Activated CD8-positive, alpha-beta T cell treated with anti-CD3 and anti-CD28 coated beads for 36 hours (primary cell): ENCODE measurements around the gene HAS3. TPM values are rescaled to one million over a fixed set of nuclear protein-coding genes. Genes with fewer than 3 reads are reported as not detected.

Source experiments
- ATAC-seq: fragments of 200-7000 bp; cut with Tn5 transposase; one replicate; pipeline ENCODE4 v1.10.0; 2021; ENCODE audit warnings: mild to moderate bottlenecking, moderate library complexity
- CTCF ChIA-PET: fragments of 350-600 bp; sonication (Branson Sonifier 250); formaldehyde crosslinking; loops from one replicate; lab custom pipeline; 2021; ENCODE audit warnings: antibody characterized with exemption; lab: Charles Lee
- POLR2A ChIA-PET: fragments of 350-600 bp; sonication (Branson Sonifier 250); formaldehyde crosslinking; loops from one replicate; lab custom pipeline; 2021; ENCODE audit warnings: antibody characterized with exemption; lab: Charles Lee
- DNase-seq: peaks from one replicate; pipeline ENCODE4 v3.0.0-alpha.2; 2020
- H3K27ac Mint-ChIP-seq: one replicate; pipeline ENCODE4 v1.8.0; 2021; ENCODE audit warnings: mild to moderate bottlenecking, mixed read lengths
- H3K27me3 Mint-ChIP-seq: one replicate; pipeline ENCODE4 v1.8.0; 2021; ENCODE audit warnings: mixed read lengths
- H3K36me3 Mint-ChIP-seq: one replicate; pipeline ENCODE4 v1.8.0; 2021; ENCODE audit warnings: low read depth, mixed read lengths
- H3K4me1 Mint-ChIP-seq: one replicate; pipeline ENCODE4 v1.8.0; 2021; ENCODE audit warnings: low read depth, mixed read lengths
- H3K4me3 Mint-ChIP-seq: one replicate; pipeline ENCODE4 v1.8.0; 2021; ENCODE audit warnings: mild to moderate bottlenecking, moderate library complexity, mixed read lengths
- H3K9me3 Mint-ChIP-seq: one replicate; pipeline ENCODE4 v1.8.0; 2021; ENCODE audit warnings: mixed read lengths
- intact Hi-C: fragments of 100-400 bp; cut with micrococcal nuclease; formaldehyde crosslinking; loops from one replicate; pipeline ENCODE4 v1.10.0; 2022
- total RNA-seq, 2 experiments: library from RNA; stranded (reverse); gene quantifications; one replicate each; pipeline ENCODE4 v1.2.3, GENCODE V29; 2021
- TF ChIP-seq, protein P1 (sequence below): fragments of 200-600 bp; IDR thresholded peaks from one replicate; pipeline ENCODE4 v1.8.0; 2022; ENCODE audit warnings: antibody characterized with exemption, mild to moderate bottlenecking

The HAS3 gene
- total RNA-seq, 2 experiments from 2014 or later = 0.11 to 0.43 TPM

DNA sequence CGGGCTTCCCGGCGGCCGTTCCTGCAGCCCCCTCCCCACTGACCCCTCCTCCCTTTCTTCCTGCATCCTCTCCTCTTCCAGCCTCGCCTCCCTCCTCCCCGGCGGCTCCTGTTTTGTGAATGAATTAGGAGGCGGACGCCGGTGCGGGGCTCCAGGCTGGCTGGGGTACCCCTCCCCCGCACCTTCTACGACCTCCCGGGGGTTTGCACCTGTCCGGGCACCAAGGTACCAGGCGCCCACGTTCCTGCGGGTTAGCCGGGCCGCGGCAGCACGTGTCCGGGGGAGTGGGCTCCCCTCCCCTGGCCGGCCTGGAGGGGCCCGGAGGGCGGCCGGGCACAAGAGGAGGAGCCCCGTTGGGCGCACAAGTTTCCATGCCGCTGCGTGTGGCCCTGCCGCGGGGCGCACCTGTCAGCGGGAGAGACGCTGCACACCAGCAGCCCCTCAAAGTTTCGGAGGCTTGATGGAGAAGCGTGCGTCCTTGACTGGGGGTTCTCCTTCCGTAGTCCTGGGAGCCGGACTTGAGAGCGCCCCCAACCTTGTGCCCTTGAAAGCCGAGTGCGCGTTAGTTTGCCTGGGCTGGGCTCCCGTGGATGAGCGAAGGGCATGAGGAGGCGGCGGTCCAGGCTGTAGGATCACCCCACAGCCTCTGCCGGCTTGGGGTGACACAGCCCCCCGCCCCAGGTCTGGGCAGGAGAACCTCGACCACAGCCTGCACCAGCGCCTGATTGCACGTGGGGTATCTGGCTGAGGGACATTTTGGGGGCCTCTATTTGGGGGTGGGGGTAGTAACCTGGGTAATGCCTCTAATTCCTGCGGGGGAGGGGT is 1.2 kb downstream of the HAS3 start:
- ChIA-PET CTCF (interaction anchor here (1.0 to 1.2 kb wide), 2 partner anchors 17 to 18 kb away, joined by 3 read pairs; no protein-coding TSS in a partner anchor), POLR2A (interaction anchor here (1.5 kb wide), 1 partner anchor 26 kb away, joined by 4 read pairs; no protein-coding TSS in a partner anchor)
- peaks cover 36% of the 10 kb centered on the region for H3K27me3 Mint-ChIP-seq
- ATAC-seq (peak; percentile 21), DNase-seq (no peak)
- H3K4me1 Mint-ChIP-seq = peaks cover 14% of the 10 kb centered on the region
- peaks cover 11% of the 10 kb centered on the region for H3K36me3 Mint-ChIP-seq
- intact Hi-C loops = no loop called here
- H3K27ac Mint-ChIP-seq = no peak overlapping the region
- TF ChIP-seq, protein P1, sequence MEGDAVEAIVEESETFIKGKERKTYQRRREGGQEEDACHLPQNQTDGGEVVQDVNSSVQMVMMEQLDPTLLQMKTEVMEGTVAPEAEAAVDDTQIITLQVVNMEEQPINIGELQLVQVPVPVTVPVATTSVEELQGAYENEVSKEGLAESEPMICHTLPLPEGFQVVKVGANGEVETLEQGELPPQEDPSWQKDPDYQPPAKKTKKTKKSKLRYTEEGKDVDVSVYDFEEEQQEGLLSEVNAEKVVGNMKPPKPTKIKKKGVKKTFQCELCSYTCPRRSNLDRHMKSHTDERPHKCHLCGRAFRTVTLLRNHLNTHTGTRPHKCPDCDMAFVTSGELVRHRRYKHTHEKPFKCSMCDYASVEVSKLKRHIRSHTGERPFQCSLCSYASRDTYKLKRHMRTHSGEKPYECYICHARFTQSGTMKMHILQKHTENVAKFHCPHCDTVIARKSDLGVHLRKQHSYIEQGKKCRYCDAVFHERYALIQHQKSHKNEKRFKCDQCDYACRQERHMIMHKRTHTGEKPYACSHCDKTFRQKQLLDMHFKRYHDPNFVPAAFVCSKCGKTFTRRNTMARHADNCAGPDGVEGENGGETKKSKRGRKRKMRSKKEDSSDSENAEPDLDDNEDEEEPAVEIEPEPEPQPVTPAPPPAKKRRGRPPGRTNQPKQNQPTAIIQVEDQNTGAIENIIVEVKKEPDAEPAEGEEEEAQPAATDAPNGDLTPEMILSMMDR = no peak
- H3K9me3 Mint-ChIP-seq = no peaks in the 10 kb centered on the region
- H3K4me3 Mint-ChIP-seq = peak overlapping the region; percentile 35

DNA sequence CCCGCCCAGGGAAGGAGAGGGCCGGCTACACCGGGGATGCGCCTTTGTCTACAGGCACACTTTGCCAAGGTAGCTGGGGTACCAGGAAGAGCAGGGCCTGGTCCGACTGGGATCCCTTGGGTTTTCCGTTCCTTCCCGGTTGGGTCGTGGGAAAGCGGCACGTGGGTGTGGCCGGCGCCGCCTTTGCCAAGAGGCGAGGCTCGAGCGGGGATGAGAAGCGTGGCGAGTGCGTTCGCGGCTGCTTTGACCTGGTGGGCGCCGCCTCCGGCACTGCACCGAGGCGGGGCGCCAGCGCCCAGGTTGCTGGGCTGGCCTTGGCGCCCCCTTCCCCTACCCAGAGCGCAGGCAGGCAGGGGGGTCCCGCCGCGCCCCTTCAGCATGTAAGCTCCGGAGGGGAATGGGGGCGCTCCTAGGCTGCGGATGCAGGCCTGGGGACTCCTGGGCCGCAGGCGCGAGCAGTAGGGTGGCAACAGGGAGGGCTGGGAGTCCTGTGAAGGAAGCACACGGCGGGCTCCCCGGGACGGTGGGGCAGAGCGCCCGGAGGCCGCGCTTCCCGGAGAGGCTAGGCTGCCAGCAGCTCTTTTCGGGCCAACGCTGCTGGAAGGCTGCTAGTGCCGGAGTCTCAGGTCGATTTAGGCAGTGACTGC is 2.0 kb downstream of the HAS3 start:
- peaks cover 36% of the 10 kb centered on the region for H3K27me3 Mint-ChIP-seq
- H3K9me3 Mint-ChIP-seq = no peaks in the 10 kb centered on the region
- ATAC-seq = no peak
- H3K36me3 Mint-ChIP-seq = peaks cover 12% of the 10 kb centered on the region
- peak overlapping the region; percentile 35 for H3K4me3 Mint-ChIP-seq
- no peak for DNase-seq
- peaks cover 14% of the 10 kb centered on the region for H3K4me1 Mint-ChIP-seq
- POLR2A ChIA-PET = interaction anchor here (1.8 kb wide), 1 partner anchor 25 kb away, joined by 4 read pairs; the partner anchor contains the start of genes CHTF8 and UTP4
- TF ChIP-seq, protein P1 = no peak
- no peak overlapping the region for H3K27ac Mint-ChIP-seq
- CTCF ChIA-PET = interaction anchor here (1.0 to 1.8 kb wide), 5 partner anchors 11 to 578 kb away, joined by 3 to 5 read pairs (median 4); no protein-coding TSS in a partner anchor
- intact Hi-C loops = no loop called here

DNA sequence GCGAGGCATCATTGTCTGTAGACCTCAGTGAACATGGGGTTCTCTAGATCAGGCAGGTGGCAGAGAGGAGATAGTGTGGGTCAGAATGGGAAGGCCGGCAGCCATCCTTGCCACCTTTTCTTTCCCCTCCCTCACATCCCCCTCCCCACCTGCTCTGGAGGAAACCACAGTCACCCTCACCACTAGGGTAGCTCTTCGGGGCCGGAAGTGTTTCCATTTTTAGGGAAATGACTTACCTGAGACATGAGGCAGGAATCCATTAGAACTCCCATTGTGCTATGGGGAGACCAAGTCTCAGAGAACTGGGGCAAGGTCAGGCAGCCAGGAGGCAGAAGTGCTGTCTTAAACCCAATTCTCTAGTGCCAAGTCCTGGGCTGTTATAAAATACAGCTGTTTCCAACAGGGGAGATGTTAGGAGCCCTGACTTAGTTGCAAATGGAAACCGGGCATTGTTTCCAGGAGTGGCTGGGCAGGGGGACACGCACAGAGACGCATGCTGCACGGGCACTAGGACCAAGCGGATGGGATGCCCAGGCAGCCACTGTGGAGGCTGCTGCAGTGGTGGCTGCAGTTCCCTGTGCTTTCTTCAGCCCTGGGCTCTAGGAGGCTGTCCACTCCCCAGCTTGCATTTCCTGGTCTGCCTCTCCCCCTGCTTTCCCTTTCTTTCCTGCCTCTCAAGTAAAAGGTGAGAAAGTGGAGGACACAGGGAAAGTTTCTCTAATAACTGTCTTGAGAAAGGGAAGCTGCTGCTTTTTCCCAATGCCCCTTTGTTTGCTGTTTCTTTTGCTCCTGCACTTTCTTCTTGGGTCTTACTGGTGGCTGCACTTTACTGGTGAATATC is 2.8 kb downstream of the HAS3 start:
- CTCF ChIA-PET = interaction anchor here (1.0 to 1.8 kb wide), 5 partner anchors 10 to 579 kb away, joined by 3 to 5 read pairs (median 4); no protein-coding TSS in a partner anchor

DNA sequence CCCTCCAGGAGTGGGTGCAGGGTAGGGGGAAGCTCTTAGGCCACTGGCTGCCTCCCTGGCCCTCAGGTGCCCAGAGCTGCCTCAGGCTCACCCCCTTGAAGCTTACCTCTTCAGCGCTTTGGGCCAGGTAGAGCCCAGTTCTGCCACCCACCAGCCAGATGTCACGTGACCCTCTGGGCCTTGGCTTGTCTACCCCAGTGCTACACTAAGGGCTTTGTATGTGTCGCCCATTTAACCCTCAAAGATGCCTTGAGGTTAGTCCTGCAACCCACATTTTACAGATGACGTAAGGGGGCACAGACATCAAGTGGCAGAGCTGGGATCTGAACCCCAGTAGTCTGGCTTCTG is 3.4 kb downstream of the HAS3 start:
- Mint-ChIP-seq H3K36me3 (peaks cover 14% of the 10 kb centered on the region), H3K4me1 (peaks cover 14% of the 10 kb centered on the region), H3K4me3 (no peak overlapping the region), H3K9me3 (no peaks in the 10 kb centered on the region), H3K27me3 (peaks cover 31% of the 10 kb centered on the region), H3K27ac (no peak overlapping the region)
- ATAC-seq (no peak), DNase-seq (no peak)
- intact Hi-C loops = no loop called here
- ChIA-PET POLR2A (interaction anchor here (1.8 kb wide), 1 partner anchor 24 kb away, joined by 4 read pairs; the partner anchor contains the start of genes CHTF8 and UTP4), CTCF (interaction anchor here (1.3 to 1.8 kb wide), 2 partner anchors 10 to 16 kb away, joined by 4 to 5 read pairs; no protein-coding TSS in a partner anchor)
- TF ChIP-seq, protein P1 = no peak

More for the DNA sequence above, 2.8 kb downstream of the HAS3 start:
- intact Hi-C loops = no loop called here
- Mint-ChIP-seq H3K4me3 (no peak overlapping the region), H3K27me3 (peaks cover 34% of the 10 kb centered on the region), H3K4me1 (peaks cover 14% of the 10 kb centered on the region), H3K27ac (no peak overlapping the region), H3K9me3 (no peaks in the 10 kb centered on the region), H3K36me3 (peaks cover 14% of the 10 kb centered on the region)
- TF ChIP-seq, protein P1 = no peak
- no peak for ATAC-seq
- POLR2A ChIA-PET = interaction anchor here (1.8 kb wide), 1 partner anchor 25 kb away, joined by 4 read pairs; the partner anchor contains the start of genes CHTF8 and UTP4
- no peak for DNase-seq
